ENCODE measurements around the gene GAN.
"Not testable (repeated sequence)": the region's sequence is repeated elsewhere in the genome, so short reads cannot be mapped to it uniquely, and the experiment has no call there.

The GAN gene

GRCh38 chr16:81397058-81397878 is 82.5 kb downstream of the GAN start:
- no peak for DNase-seq (ENCODE audit: low read depth in 2 of 2, low spot score in 1 of 2)

GRCh38 chr16:81397879-81398520 is 83.2 kb downstream of the GAN start:
- DNase-seq (ENCODE audit: low read depth in 2 of 2, low spot score in 1 of 2): no peak

GRCh38 chr16:81399909-81400308 is 85.1 kb downstream of the GAN start:
- no peak for DNase-seq (ENCODE audit: low read depth in 2 of 2, low spot score in 1 of 2)

GRCh38 chr16:81401035-81401950 is 86.5 kb downstream of the GAN start:
- no peak for DNase-seq (ENCODE audit: low read depth in 2 of 2, low spot score in 1 of 2)

- no peak for DNase-seq (ENCODE audit: low read depth in 2 of 2, low spot score in 1 of 2)
Observed at GRCh38 chr16:81403208-81403600, 88.4 kb downstream of the GAN start.

- peak; percentile 61 to 71 for DNase-seq (ENCODE audit: low read depth in 2 of 2, low spot score in 1 of 2)
Observed at GRCh38 chr16:81403601-81404391, 89.0 kb downstream of the GAN start.

GRCh38 chr16:81405002-81405401 is 90.2 kb downstream of the GAN start:
- not testable (repeated sequence) for DNase-seq (ENCODE audit: low read depth in 2 of 2, low spot score in 1 of 2)

- DNase-seq (ENCODE audit: low read depth in 2 of 2, low spot score in 1 of 2): no peak
Observed at GRCh38 chr16:81405702-81406113, 90.9 kb downstream of the GAN start.

GRCh38 chr16:81408409-81408950 is 93.7 kb downstream of the GAN start:
- DNase-seq (ENCODE audit: low read depth in 2 of 2, low spot score in 1 of 2): no peak

GRCh38 chr16:81409016-81409556 is 94.3 kb downstream of the GAN start:
- no peak for DNase-seq (ENCODE audit: low read depth in 2 of 2, low spot score in 1 of 2)

- no peak for DNase-seq (ENCODE audit: low read depth in 2 of 2, low spot score in 1 of 2)
Observed at GRCh38 chr16:81410643-81411293, 96.0 kb downstream of the GAN start.

- no peak for DNase-seq (ENCODE audit: low read depth in 2 of 2, low spot score in 1 of 2)
Observed at GRCh38 chr16:81413245-81413990, 98.7 kb downstream of the GAN start.

GRCh38 chr16:81415751-81416150 is 101.0 kb downstream of the GAN start:
- no peak for DNase-seq (ENCODE audit: low read depth in 2 of 2, low spot score in 1 of 2)

- no peak for DNase-seq (ENCODE audit: low read depth in 2 of 2, low spot score in 1 of 2)
Observed at GRCh38 chr16:81416749-81417148, 102.0 kb downstream of the GAN start.

GRCh38 chr16:81417210-81417609 is 102.4 kb downstream of the GAN start:
- DNase-seq (ENCODE audit: low read depth in 2 of 2, low spot score in 1 of 2): no peak

- no peak for DNase-seq (ENCODE audit: low read depth in 2 of 2, low spot score in 1 of 2)
Observed at GRCh38 chr16:81419806-81420205, 105.0 kb downstream of the GAN start.

GRCh38 chr16:81421126-81421525 is 106.4 kb downstream of the GAN start:
- no peak for DNase-seq (ENCODE audit: low read depth in 2 of 2, low spot score in 1 of 2)

GRCh38 chr16:81421536-81421935 is 106.8 kb downstream of the GAN start:
- DNase-seq (ENCODE audit: low read depth in 2 of 2, low spot score in 1 of 2): no peak

GRCh38 chr16:81422153-81422552 is 107.4 kb downstream of the GAN start:
- not testable (repeated sequence) for DNase-seq (ENCODE audit: low read depth in 2 of 2, low spot score in 1 of 2)
